Fibroblast of the conjunctiva (primary cell): ENCODE measurements around the gene OSBP2.
"Not testable (repeated sequence)": the region's sequence is repeated elsewhere in the genome, so short reads cannot be mapped to it uniquely, and the experiment has no call there.

Experiments
- DNase-seq: peaks from one replicate; pipeline ENCODE4 v3.0.0-alpha.2; 2010; ENCODE audit warnings: low read depth

OSBP2 gene

DNA sequence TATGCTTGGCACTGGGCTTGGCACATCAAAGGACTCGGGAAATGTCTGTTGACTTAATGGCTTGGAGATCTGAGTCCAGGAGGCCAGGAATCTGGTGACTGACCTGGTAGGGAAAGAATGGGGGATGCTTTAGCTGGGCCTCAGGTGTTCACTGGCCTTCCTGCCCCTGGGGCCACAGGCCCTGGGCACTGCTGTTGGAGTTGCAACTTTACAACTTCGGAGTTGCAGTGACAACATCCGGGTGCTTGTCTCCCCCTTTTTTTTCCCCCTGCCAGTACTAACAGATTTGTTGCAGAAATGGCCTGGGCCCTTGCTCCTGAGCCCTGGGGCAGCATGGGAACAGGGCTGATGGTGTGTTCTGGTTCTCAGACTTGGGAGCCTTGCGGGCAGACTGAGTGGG lies 23.8 kb downstream of the OSBP2 start:
- DNase-seq: no peak

DNA sequence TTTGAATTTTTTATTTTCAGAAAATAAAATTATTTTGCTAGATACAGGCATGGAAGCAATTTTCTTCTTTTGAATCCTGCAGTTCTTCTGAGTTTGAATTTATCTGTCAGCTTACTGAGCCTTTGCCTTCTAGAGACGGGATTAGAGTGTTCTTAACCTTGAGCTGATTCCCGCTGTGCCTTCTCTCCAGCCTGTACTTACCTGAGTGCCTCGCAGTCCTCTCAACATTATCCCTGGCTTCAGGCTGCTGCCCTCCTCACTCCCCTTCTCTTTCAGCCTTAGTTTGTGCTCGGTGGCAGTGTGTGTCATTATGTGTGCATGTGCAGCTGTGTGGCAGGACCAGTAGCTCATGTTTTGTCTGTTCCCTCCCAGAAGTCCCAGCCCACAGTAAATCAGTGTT lies 24.3 kb downstream of the OSBP2 start:
- no peak for DNase-seq

DNA sequence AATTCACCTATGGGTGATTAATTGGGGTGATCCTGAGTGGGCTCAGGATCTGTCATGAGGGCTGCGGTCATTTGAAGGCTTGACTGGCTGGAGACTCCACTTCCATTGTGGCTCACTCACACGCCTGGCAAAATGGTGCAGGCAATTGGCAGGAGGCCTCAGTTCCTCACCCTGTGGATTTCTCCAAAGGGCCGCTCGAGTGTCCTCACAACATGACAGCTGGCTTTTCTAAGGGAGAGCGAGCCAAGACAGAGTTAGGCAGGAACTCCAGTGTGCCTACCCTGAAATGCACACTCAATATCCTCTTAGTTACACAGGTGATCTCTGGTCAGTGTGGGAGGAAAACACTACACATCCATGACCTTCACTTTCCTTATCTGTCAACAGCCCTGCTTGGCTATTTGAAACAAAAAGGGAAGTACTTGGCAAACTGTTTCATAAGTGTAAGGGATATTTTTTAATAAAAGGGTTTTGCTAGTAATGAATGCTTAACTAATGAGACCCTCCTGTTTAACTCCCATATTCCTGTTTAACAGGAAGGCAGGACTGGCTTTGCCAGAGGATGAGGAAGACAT lies 25.7 kb downstream of the OSBP2 start:
- DNase-seq: no peak

DNA sequence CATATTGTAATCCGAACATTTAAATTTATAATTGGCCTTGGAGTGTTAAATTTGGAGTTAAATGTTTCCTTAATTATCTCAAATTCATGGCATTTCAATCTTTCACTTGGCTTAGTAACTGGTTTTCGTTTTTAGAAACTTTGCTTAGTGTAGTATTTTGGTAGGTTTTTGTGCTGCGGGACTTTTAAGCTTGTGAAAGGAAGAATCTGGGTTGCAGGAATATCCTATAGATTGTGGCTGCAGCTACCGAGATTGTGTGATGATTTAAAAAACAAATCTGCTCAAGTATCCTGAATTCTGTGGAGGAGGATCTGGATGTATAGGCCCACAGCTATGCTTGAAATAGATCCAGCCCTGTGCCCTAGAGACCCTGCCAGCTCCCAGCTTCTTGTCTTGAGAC lies 27.1 kb downstream of the OSBP2 start:
- no peak for DNase-seq

DNA sequence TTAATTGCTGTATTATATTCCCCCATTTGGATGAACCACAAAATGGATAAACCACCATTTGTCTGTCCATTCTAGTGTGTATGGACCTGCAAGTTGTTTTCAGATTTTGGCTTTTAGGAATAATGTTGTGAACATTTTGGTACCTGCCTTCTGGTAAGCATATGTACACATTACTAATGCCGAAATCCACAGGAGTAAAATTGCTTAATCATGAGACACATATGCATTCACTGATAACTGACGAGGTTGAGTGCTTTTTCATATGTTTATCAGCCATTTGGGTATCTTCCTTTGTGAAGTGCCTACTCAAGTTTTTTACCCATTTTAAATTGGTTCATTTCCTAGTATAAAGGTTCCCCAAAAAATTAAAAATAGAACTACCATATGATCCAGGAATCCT lies 34.2 kb downstream of the OSBP2 start:
- no peak for DNase-seq

DNA sequence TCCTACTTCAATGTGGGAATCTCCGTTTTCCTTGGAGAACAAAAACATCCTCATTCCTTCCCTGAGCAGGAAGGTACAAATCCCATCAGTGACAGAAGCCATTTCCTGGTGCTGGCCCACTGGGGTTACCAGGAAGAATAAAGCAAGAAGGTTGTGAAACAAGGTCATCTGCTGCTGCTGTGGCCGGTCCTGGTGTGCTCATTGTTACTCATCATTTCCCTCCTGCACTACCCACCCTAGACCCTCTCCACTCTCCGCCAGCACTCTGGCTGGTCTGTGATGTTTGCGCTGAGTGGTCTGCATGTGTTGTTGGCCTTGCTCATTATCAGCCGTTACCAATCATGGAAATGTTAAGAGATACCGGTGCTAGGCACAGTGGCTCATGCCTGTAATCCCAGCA lies 37.0 kb downstream of the OSBP2 start:
- no peak for DNase-seq

DNA sequence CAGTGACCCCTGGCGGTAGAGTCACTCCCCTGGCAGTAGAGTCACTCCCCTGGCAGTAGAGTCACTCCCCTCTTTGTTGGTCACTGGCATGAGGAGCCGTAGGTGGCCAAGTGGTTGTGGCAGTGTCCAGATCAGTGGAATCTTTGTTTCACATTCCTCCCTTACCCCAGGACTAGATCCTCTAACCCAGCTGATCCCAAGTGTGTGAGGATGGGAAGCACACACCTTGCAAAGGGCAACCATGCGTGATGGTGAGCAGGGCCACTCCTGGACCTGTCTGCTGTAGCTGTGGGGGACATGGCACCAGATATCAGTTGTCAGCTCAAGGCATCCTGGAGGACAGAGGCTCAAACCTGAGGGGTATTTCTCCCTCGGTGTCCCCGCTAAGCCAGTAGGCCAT lies 37.8 kb downstream of the OSBP2 start:
- DNase-seq: no peak

DNA sequence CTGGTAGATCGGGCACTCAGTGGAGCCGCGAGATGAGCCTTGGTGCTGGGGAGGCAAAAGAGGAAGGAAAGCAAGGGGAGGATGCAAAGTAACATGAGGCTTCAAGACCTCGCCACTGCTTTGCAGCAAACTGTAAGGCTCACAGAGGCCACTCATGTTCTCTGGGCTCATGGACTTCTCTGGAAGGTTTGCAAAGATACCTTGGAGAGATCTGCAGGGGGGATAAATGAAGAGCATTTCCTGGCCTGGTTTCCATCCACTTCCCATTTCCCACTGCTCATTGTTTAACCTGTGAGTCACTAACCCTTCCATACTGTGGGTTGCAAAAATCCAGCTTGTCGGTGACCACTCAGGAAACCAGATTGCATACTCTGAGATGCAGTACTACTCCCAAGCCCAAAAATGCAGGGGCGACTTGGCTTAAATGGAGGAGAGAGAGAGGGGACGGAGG lies 38.5 kb downstream of the OSBP2 start:
- no peak for DNase-seq

DNA sequence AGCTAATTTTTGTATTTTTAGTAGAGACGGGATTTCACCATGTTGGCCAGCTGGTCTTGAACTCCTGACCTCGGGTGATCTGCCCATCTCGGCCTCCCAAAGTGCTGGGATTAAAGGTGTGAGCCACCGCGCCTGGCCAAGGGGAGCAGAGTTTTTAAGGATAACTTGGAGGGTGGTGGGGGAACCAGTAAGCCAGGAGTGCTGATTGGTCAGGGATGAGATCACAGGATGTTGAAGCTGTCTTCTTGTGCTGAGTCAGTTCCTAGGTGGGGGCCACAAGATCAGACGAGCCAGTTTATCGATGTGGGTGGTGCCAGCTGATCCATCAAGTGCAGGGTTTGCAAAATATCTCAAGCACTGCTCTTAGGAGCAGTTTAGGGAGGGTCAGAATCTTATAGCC lies 45.3 kb downstream of the OSBP2 start:
- DNase-seq: not testable (repeated sequence)

DNA sequence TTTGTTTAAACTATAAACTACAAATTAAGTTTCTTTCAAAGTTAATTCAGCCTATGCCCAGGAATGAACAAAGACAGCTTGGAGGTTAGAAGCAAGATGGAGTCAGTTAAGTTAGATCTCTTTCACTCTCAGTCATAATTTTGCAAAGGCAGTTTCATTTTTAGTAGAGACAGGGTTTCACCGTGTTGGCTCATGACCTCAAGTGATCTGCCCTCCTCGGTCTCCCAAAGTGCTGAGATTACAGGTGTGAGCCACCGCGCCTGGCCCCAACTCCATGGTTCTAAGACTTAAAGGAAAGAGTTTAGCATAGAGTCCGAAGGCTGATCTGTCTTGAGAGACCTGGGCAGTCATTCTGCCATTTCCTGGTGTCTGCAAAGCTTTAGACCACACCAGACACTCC lies 45.8 kb downstream of the OSBP2 start:
- not testable (repeated sequence) for DNase-seq

DNA sequence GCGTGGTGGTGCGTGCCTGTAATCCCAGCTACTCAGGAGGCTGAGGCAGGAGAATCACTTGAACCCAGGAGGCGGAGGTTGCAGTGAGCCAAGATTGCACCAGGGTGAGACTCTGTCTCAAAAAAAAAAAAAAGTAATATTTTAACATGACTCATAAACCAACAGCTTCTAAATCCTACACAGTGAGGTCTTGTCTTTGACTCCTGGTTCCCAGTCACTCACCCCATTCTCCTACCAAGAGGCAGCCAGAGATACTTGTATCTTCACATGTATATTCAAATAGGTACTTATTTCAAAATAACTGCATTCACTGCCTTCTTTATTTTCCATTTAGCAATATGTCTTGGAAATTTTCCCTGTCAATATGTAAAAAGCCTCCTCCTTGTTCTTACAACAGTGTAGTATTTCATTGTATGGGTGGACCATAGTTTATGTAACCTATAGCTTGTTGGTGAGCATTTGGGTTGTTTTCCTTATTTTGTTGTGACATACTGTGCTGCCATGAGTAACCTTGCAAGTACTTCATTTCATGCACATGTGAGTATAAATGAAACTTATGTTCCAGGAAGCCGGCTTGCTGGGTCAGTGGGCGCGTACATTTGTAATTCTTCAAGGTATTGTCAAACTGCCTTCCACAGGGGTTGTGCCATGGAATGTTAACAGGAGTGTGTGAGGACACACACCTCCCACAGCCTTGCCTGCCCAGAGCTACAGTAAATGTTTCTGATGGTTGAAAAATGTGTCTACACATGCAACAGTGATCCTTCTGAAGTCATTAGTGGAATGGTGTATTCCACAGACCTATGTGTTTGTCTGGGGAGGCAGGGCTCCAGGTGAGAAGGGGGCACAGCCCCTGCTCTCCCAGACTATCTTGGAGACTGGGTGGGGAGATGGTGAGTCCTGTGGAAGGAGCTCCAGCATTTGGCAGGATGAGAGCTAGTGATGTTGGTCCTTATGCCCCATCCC lies 47.9 kb downstream of the OSBP2 start:
- no peak for DNase-seq

DNA sequence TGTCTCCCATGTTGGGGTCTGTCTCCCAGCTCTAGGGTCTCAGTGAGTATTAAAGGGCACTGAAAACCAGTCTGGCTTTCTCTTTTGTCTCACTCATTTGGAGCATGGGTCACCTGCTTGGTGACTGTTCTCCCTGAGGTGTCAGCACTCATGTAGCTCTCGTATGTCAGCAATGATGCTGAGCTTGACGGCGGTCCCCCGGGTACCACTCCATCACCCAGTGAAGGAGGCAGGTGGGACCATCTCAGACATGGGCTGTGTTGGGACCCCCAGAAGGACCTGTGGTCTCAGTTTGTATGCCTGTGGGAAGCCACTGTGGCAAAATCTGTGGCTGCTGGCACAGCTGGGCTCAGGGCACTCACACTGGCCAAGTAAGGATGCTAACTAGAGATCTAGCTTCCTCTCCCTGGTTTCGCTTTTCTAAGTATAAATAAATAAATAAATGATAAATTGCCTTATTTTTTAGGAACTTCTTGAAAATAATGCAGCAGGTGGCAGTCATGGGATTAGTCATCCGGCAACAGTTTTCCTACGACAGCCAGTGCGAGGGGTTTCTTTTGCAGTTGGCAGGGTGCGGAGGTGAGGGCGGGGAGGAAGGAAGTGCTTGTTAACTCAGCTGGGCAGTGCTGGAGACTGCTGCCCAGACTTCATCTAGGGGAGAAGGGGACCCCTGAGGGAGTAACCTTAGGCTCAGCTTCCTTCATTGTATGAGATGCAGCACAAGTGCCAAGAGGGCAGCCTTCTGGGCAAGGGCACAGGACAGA lies 48.8 kb downstream of the OSBP2 start:
- no peak for DNase-seq

DNA sequence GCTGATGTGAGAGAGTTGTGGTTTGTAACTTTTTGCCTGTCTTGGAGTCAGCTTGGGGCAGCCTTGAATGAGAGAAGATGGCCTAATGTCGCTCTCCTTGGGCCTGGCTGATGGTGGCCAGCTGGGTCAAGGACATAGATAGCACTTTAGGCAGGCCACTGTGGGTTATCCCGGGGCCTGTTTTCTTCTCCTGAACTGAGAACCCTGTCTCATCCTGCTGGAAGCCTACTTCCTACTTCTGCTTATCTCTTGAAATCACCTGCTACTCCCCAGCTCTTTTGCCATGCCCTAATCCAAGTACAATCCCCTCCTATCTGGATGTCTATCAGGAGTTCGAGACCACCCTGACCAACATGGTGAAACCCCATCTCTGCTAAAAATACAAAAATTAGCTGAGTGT lies 49.5 kb downstream of the OSBP2 start:
- DNase-seq: no peak

DNA sequence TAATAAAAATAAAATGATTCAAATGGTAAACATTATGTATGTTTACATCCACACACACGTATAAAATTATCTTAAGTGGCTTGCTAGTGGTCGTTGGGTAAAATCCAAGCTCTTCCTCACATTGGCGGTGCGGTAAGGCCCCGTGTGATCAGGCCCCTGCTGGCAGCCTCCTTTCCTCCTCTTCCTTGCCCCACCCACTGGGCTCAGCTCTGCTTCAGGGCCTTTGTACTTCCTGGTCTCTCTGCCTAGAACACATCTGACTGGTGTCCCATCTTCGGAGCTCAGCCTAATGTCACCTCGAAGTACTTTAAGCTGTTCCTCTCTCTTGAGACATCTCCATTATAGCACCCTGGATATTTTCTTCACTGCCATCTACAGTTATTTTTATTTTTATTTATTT lies 52.8 kb downstream of the OSBP2 start:
- no peak for DNase-seq

DNA sequence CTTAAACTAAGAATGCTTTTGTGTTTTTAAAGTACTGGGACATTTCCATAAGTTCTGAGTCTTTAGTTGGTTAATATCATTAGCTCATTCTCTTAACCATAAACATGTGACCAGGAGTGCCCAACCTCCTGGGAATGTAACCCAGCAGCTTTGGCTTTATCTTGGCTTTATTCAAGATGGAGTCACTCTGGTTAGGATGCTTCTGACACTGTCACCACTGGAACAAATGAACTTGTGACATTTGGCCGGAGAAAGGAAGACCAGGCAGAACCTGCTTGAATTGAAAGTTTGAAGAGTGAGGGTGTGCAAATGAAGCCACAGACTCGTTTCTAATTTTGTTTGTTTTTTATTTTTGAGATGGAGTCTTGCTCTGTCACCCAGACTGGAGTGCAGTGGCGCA lies 54.6 kb downstream of the OSBP2 start:
- DNase-seq: no peak

DNA sequence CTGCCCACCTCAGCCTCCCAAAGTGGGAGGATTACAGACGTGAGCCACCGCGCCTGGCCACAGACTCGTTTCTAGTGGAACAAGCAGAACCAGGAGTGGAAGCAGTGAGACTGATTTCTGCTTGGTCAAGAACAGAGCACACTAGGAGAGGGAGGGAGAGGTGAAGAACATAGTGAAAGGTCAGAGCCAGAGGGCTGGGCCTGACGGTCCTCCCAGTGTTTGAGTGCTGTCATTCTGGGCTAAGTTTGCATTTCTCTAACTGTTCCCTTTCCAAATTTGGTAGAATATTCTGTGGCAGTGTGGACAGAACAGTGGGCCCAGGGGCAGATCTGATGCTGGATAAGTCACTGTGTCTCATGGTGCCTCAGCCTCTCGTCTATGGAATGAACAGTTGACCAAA lies 55.2 kb downstream of the OSBP2 start:
- DNase-seq: no peak

DNA sequence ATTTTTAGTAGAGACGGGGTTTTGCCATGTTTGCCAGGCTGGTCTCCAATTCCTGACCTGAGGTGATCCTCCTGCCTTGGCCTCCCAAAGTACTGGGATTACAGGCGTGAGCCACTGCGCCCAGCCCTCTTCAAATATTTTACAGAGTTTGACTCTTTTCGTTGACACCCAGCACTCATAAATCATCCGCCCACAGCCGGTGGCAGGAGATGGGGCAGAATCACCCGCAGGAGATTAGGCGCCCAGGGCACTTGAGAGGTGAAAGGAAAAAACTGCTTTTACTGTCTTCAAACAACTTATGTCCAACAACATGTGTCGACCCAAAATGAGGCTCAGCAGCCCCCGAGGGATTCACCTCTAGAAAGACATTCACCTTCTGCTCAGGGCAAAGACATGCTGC lies 56.9 kb downstream of the OSBP2 start:
- no peak for DNase-seq

DNA sequence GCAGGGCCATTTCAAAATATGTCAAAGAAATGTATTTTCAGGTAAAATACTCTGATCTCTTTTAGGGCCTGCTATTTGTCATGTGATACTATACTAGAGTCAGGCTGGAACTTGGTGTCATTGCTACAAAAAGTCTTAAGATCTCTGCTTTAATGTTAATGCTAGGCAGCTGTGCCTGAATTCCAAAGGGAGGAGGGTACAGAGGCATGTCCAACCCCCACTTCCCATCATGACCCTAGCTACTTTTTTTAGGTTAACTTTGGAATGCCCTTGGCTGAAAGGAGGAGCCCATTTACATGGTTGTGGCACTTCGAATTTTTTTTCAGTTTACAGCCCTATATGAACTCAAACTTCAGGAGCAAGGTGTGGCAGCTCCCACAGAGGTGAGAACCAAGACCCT lies 58.1 kb downstream of the OSBP2 start:
- DNase-seq: no peak

DNA sequence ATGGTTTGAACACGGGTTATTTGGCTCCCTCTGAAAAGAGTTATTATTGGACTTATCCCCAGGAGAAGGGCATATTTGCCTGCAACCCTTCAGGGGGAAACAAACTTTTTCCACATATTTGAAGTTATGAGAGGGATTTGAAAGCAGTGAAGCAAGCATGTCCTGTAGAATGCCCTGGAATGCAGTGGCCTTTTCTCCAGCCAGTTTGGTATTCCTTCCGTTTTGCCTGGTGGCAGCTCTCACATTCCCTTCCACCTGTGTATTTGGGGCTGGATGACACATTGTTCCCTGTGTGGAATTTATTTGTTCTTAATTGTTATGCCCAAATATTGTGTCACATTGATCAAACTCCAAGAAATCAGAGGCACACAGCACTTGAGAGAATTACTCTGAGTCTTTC lies 59.0 kb downstream of the OSBP2 start:
- no peak for DNase-seq

DNA sequence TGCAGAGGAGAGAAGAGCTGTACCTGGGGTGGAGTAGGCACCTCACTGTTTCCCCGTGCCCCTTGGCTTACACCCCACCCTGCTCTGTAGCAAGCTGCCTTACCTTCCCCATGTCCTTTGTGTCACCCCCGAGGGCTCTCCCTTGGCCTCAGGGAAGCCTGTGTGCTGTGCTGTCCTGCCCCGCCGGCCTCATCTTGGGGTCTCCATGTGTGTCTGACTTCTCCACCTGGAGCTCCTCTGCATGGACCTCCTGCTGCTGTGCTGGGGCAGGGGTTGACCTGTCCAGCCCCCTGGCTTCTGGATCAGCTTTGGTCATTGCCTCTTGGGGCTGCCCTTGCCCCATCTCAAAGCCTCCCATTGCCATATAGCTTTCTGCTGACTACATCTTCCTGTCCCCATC lies 59.8 kb downstream of the OSBP2 start:
- DNase-seq: no peak

DNA sequence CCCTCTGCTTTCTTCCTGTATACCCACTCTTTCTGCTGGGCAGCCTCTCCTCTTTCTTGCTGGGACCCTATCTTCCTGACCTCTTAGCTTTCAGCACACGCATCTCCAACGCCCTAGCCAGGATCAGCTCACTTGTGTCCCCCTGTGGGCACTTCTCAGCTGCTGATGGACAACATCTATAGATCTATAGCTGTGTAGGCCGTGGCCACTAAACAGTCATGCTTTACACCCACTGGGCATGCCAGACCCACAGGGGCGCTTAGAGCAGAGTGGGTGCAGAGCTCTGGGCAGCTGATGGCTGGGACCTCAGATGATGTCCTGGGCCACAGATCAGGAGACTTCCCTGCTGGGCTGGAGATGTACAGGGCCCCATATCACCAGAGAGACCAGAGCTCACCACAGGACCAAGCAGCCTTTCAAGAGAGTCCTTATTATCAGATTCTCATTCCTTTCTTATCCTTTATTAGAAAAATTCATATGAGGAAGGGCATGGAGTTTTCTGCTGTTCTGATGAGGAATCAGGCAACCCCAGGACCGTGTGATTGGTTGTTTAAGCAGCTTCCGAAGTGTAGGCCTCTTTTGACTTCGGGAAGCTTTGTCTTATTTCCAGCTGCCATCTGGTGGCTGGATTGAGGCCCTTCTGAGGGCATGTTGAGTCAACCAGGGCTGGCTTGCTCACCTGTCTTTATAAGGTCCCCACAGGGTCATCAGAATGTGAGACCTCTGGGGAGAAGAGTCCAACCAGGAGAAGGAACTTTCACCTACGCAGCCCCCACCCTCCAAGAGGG lies 60.5 kb downstream of the OSBP2 start:
- DNase-seq: peak; percentile 77

DNA sequence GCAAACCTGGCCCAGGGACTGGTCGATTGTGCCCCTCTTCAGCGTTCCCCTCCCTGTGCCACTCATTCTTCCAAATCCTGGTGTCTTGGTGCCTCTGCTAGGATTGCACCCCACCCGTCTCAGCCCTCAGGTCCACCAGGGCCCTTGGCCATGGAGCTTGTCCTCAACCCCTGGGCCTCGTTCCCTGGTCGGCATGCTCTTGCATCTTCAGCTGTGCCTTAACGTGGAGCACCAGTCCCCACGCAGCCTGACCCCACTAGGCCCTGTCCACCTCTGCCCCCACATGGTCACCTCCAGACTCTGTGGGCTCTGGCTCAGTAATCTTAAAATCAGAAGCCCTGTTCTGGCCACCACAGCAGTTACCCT lies 61.1 kb downstream of the OSBP2 start:
- DNase-seq: no peak
